ENCODE data around the gene KIT.

The KIT gene

GRCh38 chr4:54730581-54730980 lies 72.8 kb downstream of the KIT start:
- no peak for TF ChIP-seq ZNF274 (IDR thresholded peaks at IDR 0.05; ENCODE audit: low read depth, low read length)
- no peak overlapping the region for H3K4me3 ChIP-seq (ENCODE audit: low read length)

- TF ChIP-seq ZNF274 (IDR thresholded peaks at IDR 0.05; ENCODE audit: low read depth, low read length), result no peak
- no peak overlapping the region for H3K4me3 ChIP-seq (ENCODE audit: low read length)
Measured at GRCh38 chr4:54731552-54731951, 73.8 kb downstream of the KIT start.

- H3K4me3 ChIP-seq (ENCODE audit: low read length), result no peak overlapping the region
- no peak for TF ChIP-seq ZNF274 (IDR thresholded peaks at IDR 0.05; ENCODE audit: low read depth, low read length)
Measured at GRCh38 chr4:54731976-54732375, 74.2 kb downstream of the KIT start.

- TF ChIP-seq ZNF274 (IDR thresholded peaks at IDR 0.05; ENCODE audit: low read depth, low read length), result no peak
- no peak overlapping the region for H3K4me3 ChIP-seq (ENCODE audit: low read length)
Measured at GRCh38 chr4:54737421-54737820, 79.7 kb downstream of the KIT start.

- TF ChIP-seq ZNF274 (IDR thresholded peaks at IDR 0.05; ENCODE audit: low read depth, low read length), result no peak
- H3K4me3 ChIP-seq (ENCODE audit: low read length), result no peak overlapping the region
Measured at GRCh38 chr4:54741202-54741601, 83.4 kb downstream of the KIT start.

- TF ChIP-seq ZNF274 (IDR thresholded peaks at IDR 0.05; ENCODE audit: low read depth, low read length), result no peak
Measured at GRCh38 chr4:54742636-54743399, 85.1 kb downstream of the KIT start.

GRCh38 chr4:54743562-54743961 lies 85.8 kb downstream of the KIT start:
- H3K4me3 ChIP-seq (ENCODE audit: low read length), result no peak overlapping the region
- TF ChIP-seq ZNF274 (IDR thresholded peaks at IDR 0.05; ENCODE audit: low read depth, low read length), result no peak

More at GRCh38 chr4:54742636-54743399, 85.1 kb downstream of the KIT start:
- no peak overlapping the region for H3K4me3 ChIP-seq (ENCODE audit: low read length)

GRCh38 chr4:54744487-54744886 lies 86.7 kb downstream of the KIT start:
- TF ChIP-seq ZNF274 (IDR thresholded peaks at IDR 0.05; ENCODE audit: low read depth, low read length), result no peak
- no peak overlapping the region for H3K4me3 ChIP-seq (ENCODE audit: low read length)

- H3K4me3 ChIP-seq (ENCODE audit: low read length), result no peak overlapping the region
- no peak for TF ChIP-seq ZNF274 (IDR thresholded peaks at IDR 0.05; ENCODE audit: low read depth, low read length)
Measured at GRCh38 chr4:54745031-54745770, 87.4 kb downstream of the KIT start.

GRCh38 chr4:54746218-54746617 lies 88.5 kb downstream of the KIT start:
- no peak for TF ChIP-seq ZNF274 (IDR thresholded peaks at IDR 0.05; ENCODE audit: low read depth, low read length)
- no peak overlapping the region for H3K4me3 ChIP-seq (ENCODE audit: low read length)

- TF ChIP-seq ZNF274 (IDR thresholded peaks at IDR 0.05; ENCODE audit: low read depth, low read length), result no peak
- no peak overlapping the region for H3K4me3 ChIP-seq (ENCODE audit: low read length)
Measured at GRCh38 chr4:54750341-54750740, 92.6 kb downstream of the KIT start.

- no peak overlapping the region for H3K4me3 ChIP-seq (ENCODE audit: low read length)
- no peak for TF ChIP-seq ZNF274 (IDR thresholded peaks at IDR 0.05; ENCODE audit: low read depth, low read length)
Measured at GRCh38 chr4:54754394-54754793, 96.6 kb downstream of the KIT start.

GRCh38 chr4:54764476-54764875 lies 106.7 kb downstream of the KIT start:
- TF ChIP-seq ZNF274 (IDR thresholded peaks at IDR 0.05; ENCODE audit: low read depth, low read length), result no peak
- no peak overlapping the region for H3K4me3 ChIP-seq (ENCODE audit: low read length)

- no peak for TF ChIP-seq ZNF274 (IDR thresholded peaks at IDR 0.05; ENCODE audit: low read depth, low read length)
- no peak overlapping the region for H3K4me3 ChIP-seq (ENCODE audit: low read length)
Measured at GRCh38 chr4:54767376-54767775, 109.6 kb downstream of the KIT start.

- TF ChIP-seq ZNF274 (IDR thresholded peaks at IDR 0.05; ENCODE audit: low read depth, low read length), result no peak
- no peak overlapping the region for H3K4me3 ChIP-seq (ENCODE audit: low read length)
Measured at GRCh38 chr4:54773022-54773421, 115.3 kb downstream of the KIT start.
